Stimulated activated CD4-positive, alpha-beta T cell treated with anti-CD3 and anti-CD28 coated beads, Interleukin-4, amount 100 ng/mL, for 24 hours (primary cell): ENCODE data around the gene ADCY1.
A peak's percentile ranks its signal among the peaks of the same experiment; 100 is the strongest.

ENCODE experiments used
- DNase-seq: peaks from one replicate; pipeline ENCODE4 v3.0.0-alpha.2; 2020

The ADCY1 gene

GRCh38 chr7:45681596-45682357 lies 107.6 kb downstream of the ADCY1 start:
- DNase-seq = peak; percentile 1

- DNase-seq = no peak
Observed at GRCh38 chr7:45682358-45682735, 108.2 kb downstream of the ADCY1 start.

- DNase-seq = no peak
Observed at GRCh38 chr7:45682836-45683555, 108.8 kb downstream of the ADCY1 start.

GRCh38 chr7:45683556-45684148 lies 109.5 kb downstream of the ADCY1 start:
- DNase-seq = no peak

- DNase-seq = no peak
Observed at GRCh38 chr7:45684910-45685618, 110.9 kb downstream of the ADCY1 start.

- no peak for DNase-seq
Observed at GRCh38 chr7:45685619-45686240, 111.6 kb downstream of the ADCY1 start.

- no peak for DNase-seq
Observed at GRCh38 chr7:45686441-45687184, 112.4 kb downstream of the ADCY1 start.

GRCh38 chr7:45687185-45687560 lies 113.0 kb downstream of the ADCY1 start:
- no peak for DNase-seq

GRCh38 chr7:45687721-45688120 lies 113.6 kb downstream of the ADCY1 start:
- DNase-seq = no peak

- no peak for DNase-seq
Observed at GRCh38 chr7:45688382-45688781, 114.2 kb downstream of the ADCY1 start.

GRCh38 chr7:45689011-45689796 lies 115.0 kb downstream of the ADCY1 start:
- no peak for DNase-seq

- DNase-seq = no peak
Observed at GRCh38 chr7:45689797-45690761, 115.9 kb downstream of the ADCY1 start.

GRCh38 chr7:45690762-45691150 lies 116.6 kb downstream of the ADCY1 start:
- DNase-seq = no peak

GRCh38 chr7:45691155-45691656 lies 117.0 kb downstream of the ADCY1 start:
- DNase-seq = no peak

GRCh38 chr7:45692031-45692430 lies 117.9 kb downstream of the ADCY1 start:
- no peak for DNase-seq

GRCh38 chr7:45695249-45695995 lies 121.3 kb downstream of the ADCY1 start:
- no peak for DNase-seq

- no peak for DNase-seq
Observed at GRCh38 chr7:45696476-45696875, 122.3 kb downstream of the ADCY1 start.

GRCh38 chr7:45697576-45698136 lies 123.5 kb downstream of the ADCY1 start:
- no peak for DNase-seq
